Parathyroid adenoma (tissue), 2 donors: Measurements from ENCODE around the gene CCDC80.

Experiments used
- H2AFZ ChIP-seq: fragments of 300-600 bp; sonication (generic); one replicate; pipeline ENCODE4 v1.7.0; 2017; ENCODE audit warnings: antibody characterized with exemption, mild to moderate bottlenecking
- H3K27ac ChIP-seq: fragments of 300-600 bp; sonication (generic); one replicate; pipeline ENCODE4 v1.7.0; 2017
- H3K27me3 ChIP-seq: fragments of 300-600 bp; sonication (generic); one replicate; pipeline ENCODE4 v1.7.0; 2017; ENCODE audit warnings: low read length; ENCODE audit not compliant: control insufficient read depth, insufficient read depth
- H3K36me3 ChIP-seq: fragments of 300-600 bp; sonication (generic); one replicate; pipeline ENCODE4 v1.7.0; 2017; ENCODE audit warnings: low read length; ENCODE audit not compliant: control insufficient read depth, insufficient read depth
- H3K4me1 ChIP-seq: fragments of 300-600 bp; sonication (generic); one replicate; pipeline ENCODE4 v1.7.0; 2017; ENCODE audit warnings: control low read depth
- H3K4me2 ChIP-seq: fragments of 300-600 bp; sonication (generic); one replicate; pipeline ENCODE4 v1.7.0; 2017; ENCODE audit warnings: low read length
- H3K4me3 ChIP-seq: fragments of 300-600 bp; sonication (generic); one replicate; pipeline ENCODE4 v1.7.0; 2017; ENCODE audit warnings: low read depth, low read length
- H3K79me2 ChIP-seq: fragments of 300-600 bp; sonication (generic); one replicate; pipeline ENCODE4 v1.7.0; 2017; ENCODE audit warnings: control low read depth
- H3K9ac ChIP-seq: fragments of 300-600 bp; sonication (generic); one replicate; pipeline ENCODE4 v1.7.0; 2017; ENCODE audit warnings: mild to moderate bottlenecking
- H3K9me3 ChIP-seq: fragments of 300-600 bp; sonication (generic); one replicate; pipeline ENCODE4 v1.7.0; 2017; ENCODE audit warnings: low read length; ENCODE audit not compliant: control insufficient read depth
- TF ChIP-seq, protein P1 (sequence below): fragments of 300-600 bp; sonication (generic); IDR thresholded peaks from one replicate; pipeline ENCODE4 v1.7.0; 2017; ENCODE audit warnings: antibody characterized with exemption, mild to moderate bottlenecking
- donor health status: primary hyperparathyroidism.

CCDC80 gene

DNA sequence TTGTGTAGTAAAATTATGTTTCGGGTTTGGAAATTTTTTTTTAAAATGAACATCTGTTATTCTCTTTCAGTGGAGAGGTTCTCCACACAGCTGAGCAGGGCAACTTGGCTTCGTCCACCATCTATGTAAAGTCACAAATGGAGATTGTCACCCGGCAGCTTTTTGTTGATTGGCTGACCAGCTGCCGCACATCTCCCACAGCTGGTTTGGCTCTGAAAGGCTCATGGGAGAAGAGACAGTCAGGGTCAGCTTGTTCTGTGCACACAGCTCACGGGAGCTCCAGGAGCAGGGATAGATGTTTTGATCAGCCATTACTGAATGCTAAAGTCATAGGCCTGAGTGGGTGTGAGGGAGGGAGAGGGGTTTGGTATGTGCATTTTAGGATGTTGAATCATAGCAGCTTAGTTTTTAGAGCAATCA, 12.9 kb upstream of the CCDC80 start:
- Histone ChIP-seq H3K4me2 (no peak overlapping the region), H3K9ac (no peak overlapping the region), H3K27me3 (no peaks in the 10 kb centered on the region), H2AFZ (no peak overlapping the region), H3K9me3 (no peaks in the 10 kb centered on the region), H3K4me3 (no peak overlapping the region), H3K27ac (no peak overlapping the region), H3K4me1 (no peaks in the 10 kb centered on the region), H3K36me3 (no peaks in the 10 kb centered on the region), H3K79me2 (no peaks in the 10 kb centered on the region)
- TF ChIP-seq, protein P1, sequence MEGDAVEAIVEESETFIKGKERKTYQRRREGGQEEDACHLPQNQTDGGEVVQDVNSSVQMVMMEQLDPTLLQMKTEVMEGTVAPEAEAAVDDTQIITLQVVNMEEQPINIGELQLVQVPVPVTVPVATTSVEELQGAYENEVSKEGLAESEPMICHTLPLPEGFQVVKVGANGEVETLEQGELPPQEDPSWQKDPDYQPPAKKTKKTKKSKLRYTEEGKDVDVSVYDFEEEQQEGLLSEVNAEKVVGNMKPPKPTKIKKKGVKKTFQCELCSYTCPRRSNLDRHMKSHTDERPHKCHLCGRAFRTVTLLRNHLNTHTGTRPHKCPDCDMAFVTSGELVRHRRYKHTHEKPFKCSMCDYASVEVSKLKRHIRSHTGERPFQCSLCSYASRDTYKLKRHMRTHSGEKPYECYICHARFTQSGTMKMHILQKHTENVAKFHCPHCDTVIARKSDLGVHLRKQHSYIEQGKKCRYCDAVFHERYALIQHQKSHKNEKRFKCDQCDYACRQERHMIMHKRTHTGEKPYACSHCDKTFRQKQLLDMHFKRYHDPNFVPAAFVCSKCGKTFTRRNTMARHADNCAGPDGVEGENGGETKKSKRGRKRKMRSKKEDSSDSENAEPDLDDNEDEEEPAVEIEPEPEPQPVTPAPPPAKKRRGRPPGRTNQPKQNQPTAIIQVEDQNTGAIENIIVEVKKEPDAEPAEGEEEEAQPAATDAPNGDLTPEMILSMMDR = no peak

DNA sequence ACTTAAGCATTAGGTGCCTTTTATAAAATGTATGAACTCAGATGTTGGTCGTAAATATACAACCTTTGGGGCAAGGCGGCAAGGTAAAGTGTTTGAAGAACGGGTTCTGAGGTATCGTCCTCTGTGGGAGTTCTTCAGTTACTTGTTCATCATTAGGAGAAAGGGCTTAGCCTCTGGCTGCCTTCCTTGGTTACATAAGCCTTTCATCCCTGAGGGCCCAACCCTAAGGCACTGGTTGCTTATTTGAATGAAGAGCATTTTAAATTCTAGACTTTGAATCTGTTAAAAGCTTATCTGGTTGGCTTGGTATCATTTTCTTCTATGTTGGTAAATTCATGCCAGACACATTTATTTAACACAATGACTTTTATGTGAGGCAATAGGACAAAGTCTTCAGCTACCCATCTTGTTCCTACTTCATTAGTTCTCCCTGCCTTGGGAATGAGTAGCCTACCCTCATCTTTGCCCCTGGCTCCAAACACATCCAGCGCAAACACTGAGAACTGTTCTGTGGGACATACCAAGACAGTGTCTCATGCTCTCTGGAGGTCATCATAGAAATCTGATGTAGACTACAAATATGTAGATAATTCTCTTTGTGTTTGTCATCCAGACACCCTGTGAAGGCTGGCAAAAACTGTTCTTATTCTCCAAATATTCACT, 12.4 kb upstream of the CCDC80 start:
- Histone ChIP-seq H3K27me3 (no peaks in the 10 kb centered on the region), H3K9me3 (no peaks in the 10 kb centered on the region), H3K4me3 (no peak overlapping the region), H3K9ac (no peak overlapping the region), H3K27ac (no peak overlapping the region), H3K4me2 (no peak overlapping the region), H3K36me3 (no peaks in the 10 kb centered on the region), H3K4me1 (no peaks in the 10 kb centered on the region), H3K79me2 (no peaks in the 10 kb centered on the region), H2AFZ (no peak overlapping the region)
- TF ChIP-seq, protein P1 = no peak

- Histone ChIP-seq H3K4me3 (no peak overlapping the region), H2AFZ (no peak overlapping the region), H3K79me2 (no peaks in the 10 kb centered on the region), H3K9me3 (no peaks in the 10 kb centered on the region), H3K9ac (no peak overlapping the region), H3K27ac (no peak overlapping the region), H3K36me3 (no peaks in the 10 kb centered on the region), H3K4me2 (no peak overlapping the region), H3K4me1 (no peaks in the 10 kb centered on the region), H3K27me3 (no peaks in the 10 kb centered on the region)
- TF ChIP-seq, protein P1 = no peak
These were observed 10.6 kb upstream of the CCDC80 start for GRCh38 chr3:112651516-112651915.

- TF ChIP-seq, protein P1 = no peak
- Histone ChIP-seq H3K4me2 (no peak overlapping the region), H3K4me1 (no peaks in the 10 kb centered on the region), H3K27me3 (no peaks in the 10 kb centered on the region), H3K9me3 (no peaks in the 10 kb centered on the region), H3K9ac (no peak overlapping the region), H2AFZ (no peak overlapping the region), H3K36me3 (no peaks in the 10 kb centered on the region), H3K27ac (no peak overlapping the region), H3K79me2 (no peaks in the 10 kb centered on the region), H3K4me3 (no peak overlapping the region)
These were observed 10.1 kb upstream of the CCDC80 start for GRCh38 chr3:112651071-112651470.

- no peak overlapping the region for H3K9ac ChIP-seq
- no peaks in the 10 kb centered on the region for H3K79me2 ChIP-seq
- TF ChIP-seq, protein P1 = no peak
- H3K4me3 ChIP-seq = no peak overlapping the region
- no peak overlapping the region for H3K27ac ChIP-seq
- H3K4me2 ChIP-seq = no peak overlapping the region
- H2AFZ ChIP-seq = no peak overlapping the region
- H3K36me3 ChIP-seq = no peaks in the 10 kb centered on the region
- H3K27me3 ChIP-seq = no peaks in the 10 kb centered on the region
- no peaks in the 10 kb centered on the region for H3K9me3 ChIP-seq
- H3K4me1 ChIP-seq = no peaks in the 10 kb centered on the region
These were observed 9.5 kb upstream of the CCDC80 start for GRCh38 chr3:112650482-112650881.
